HepG2 (cell line): ENCODE measurements around the gene CASKIN2. TPM values are rescaled to one million over a fixed set of nuclear protein-coding genes. Genes with fewer than 3 reads are reported as not detected.

ENCODE experiments used
- ARNTL ChIP-seq: sonication (generic); formaldehyde crosslinking; IDR thresholded peaks from 2 replicates; pipeline ENCODE4 v1.4.0; 2020; ENCODE audit warnings: mild to moderate bottlenecking, missing genetic modification reagents
- BCL6 ChIP-seq: IDR thresholded peaks from 2 replicates; pipeline ENCODE4 v1.6.1; 2016; ENCODE audit warnings: missing genetic modification reagents, missing compliant biosample characterization
- FOXO1 ChIP-seq: sonication (generic); formaldehyde crosslinking; IDR thresholded peaks from 2 replicates; pipeline ENCODE4 v1.4.0; 2020; ENCODE audit warnings: missing genetic modification reagents
- IRX3 ChIP-seq: sonication (generic); formaldehyde crosslinking; IDR thresholded peaks from 2 replicates; pipeline ENCODE4 v1.8.1; 2023; ENCODE audit warnings: mild to moderate bottlenecking, low read depth, missing genetic modification reagents, borderline replicate concordance
- PHF5A ChIP-seq: IDR thresholded peaks from one replicate; pipeline ENCODE4 v1.6.1; 2018; ENCODE audit warnings: low read depth, missing genetic modification reagents; ENCODE audit not compliant: unreplicated experiment
- PRDM15 ChIP-seq: sonication (generic); formaldehyde crosslinking; IDR thresholded peaks from 2 replicates; pipeline ENCODE4 v1.4.0; 2020; ENCODE audit warnings: missing genetic modification reagents
- RFX5 ChIP-seq: IDR thresholded peaks from 2 replicates; pipeline ENCODE4 v1.6.1; 2011; ENCODE audit warnings: low read depth, low read length, improper control_type of control experiment
- SAP130 ChIP-seq: IDR thresholded peaks from 2 replicates; pipeline ENCODE4 v1.6.1; 2016; ENCODE audit warnings: low read depth
- SNAPC2 ChIP-seq: sonication (generic); formaldehyde crosslinking; IDR thresholded peaks from 2 replicates; pipeline ENCODE4 v1.8.1; 2022; ENCODE audit warnings: mild to moderate bottlenecking, missing genetic modification reagents
- TOPORS ChIP-seq: sonication (generic); formaldehyde crosslinking; IDR thresholded peaks from 2 replicates; pipeline ENCODE4 v1.8.0; 2023; ENCODE audit warnings: mild to moderate bottlenecking, missing genetic modification reagents
- YEATS2 ChIP-seq: sonication (generic); formaldehyde crosslinking; IDR thresholded peaks from 2 replicates; pipeline ENCODE4 v1.4.0; 2020; ENCODE audit warnings: missing genetic modification reagents, borderline replicate concordance
- ZIK1 ChIP-seq: sonication (generic); formaldehyde crosslinking; IDR thresholded peaks from 2 replicates; pipeline ENCODE4 v1.5.0; 2020; ENCODE audit warnings: mild to moderate bottlenecking, low read depth, missing genetic modification reagents, borderline replicate concordance
- ZKSCAN1 ChIP-seq: fragments of 150-350 bp; IDR thresholded peaks from 2 replicates; pipeline ENCODE4 v1.6.1; 2014; ENCODE audit warnings: low read length
- ZNF572 ChIP-seq: sonication (generic); formaldehyde crosslinking; IDR thresholded peaks from 2 replicates; pipeline ENCODE4 v1.5.1; 2020; ENCODE audit warnings: mild to moderate bottlenecking, missing genetic modification reagents
- ZNF678 ChIP-seq: sonication (generic); formaldehyde crosslinking; IDR thresholded peaks from 2 replicates; pipeline ENCODE4 v1.4.0; 2020; ENCODE audit warnings: mild to moderate bottlenecking, missing genetic modification reagents
- ZNF766 ChIP-seq: sonication (generic); formaldehyde crosslinking; IDR thresholded peaks from 2 replicates; pipeline ENCODE4 v1.5.0; 2020; ENCODE audit warnings: missing genetic modification reagents, borderline replicate concordance
- polyA plus RNA-seq, 8 experiments: library from polyadenylated mRNA; depleted of rRNA in 3 of 8; stranded (reverse) in 7 of 8; unstranded in 1 of 8; fragments of >200 nt; fragmentation: Illumina TruSeq in 4 of 8; extraction: Trizol in 4 of 8; gene quantifications; 2 replicates each; pipeline versions ENCODE4 v1.2.1 to v1.2.3, GENCODE V29; 2011 to 2016; ENCODE audit warnings: low read depth in 4 of 8, missing spikeins in 1 of 8, mixed read lengths in 1 of 8; ENCODE audit not compliant: insufficient read depth in 1 of 8
- total RNA-seq, 5 experiments: library from RNA; depleted of rRNA; stranded (reverse); fragments of >200 nt; fragmentation: Illumina TruSeq; extraction: Trizol; gene quantifications; 2 replicates each; pipeline ENCODE4 v1.2.3, GENCODE V29; 2016; ENCODE audit warnings: low read depth in 1 of 5
- TF ChIP-seq, protein P1 (sequence below): IDR thresholded peaks from 2 replicates; pipeline ENCODE4 v1.6.1; 2016; ENCODE audit warnings: control low read depth

The CASKIN2 gene
- total and polyA plus RNA-seq, 2 of the 13 experiments (the other 11 are each of a cell fraction or from before 2014, with no cell fraction given): 5.2 to 7.8 TPM

- TF ChIP-seq SNAPC2 (CRISPR knock-in tag): no peak
- TF ChIP-seq ZNF766 (CRISPR knock-in tag): no peak
- TF ChIP-seq PHF5A (CRISPR knock-in tag): no peak
- no peak; the same call in 1 of the 2 replicates for TF ChIP-seq FOXO1
- TF ChIP-seq YEATS2: no peak
- TF ChIP-seq IRX3 (CRISPR knock-in tag): no peak
- no peak for TF ChIP-seq ZIK1 (CRISPR knock-in tag)
- peak; percentile 56 for TF ChIP-seq SAP130 (CRISPR knock-in tag)
- no peak for TF ChIP-seq RFX5
- TF ChIP-seq, protein P1, sequence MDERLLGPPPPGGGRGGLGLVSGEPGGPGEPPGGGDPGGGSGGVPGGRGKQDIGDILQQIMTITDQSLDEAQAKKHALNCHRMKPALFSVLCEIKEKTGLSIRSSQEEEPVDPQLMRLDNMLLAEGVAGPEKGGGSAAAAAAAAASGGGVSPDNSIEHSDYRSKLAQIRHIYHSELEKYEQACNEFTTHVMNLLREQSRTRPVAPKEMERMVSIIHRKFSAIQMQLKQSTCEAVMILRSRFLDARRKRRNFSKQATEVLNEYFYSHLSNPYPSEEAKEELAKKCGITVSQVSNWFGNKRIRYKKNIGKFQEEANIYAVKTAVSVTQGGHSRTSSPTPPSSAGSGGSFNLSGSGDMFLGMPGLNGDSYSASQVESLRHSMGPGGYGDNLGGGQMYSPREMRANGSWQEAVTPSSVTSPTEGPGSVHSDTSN (CRISPR knock-in tag): no peak
- no peak for TF ChIP-seq ZKSCAN1
- TF ChIP-seq ARNTL (CRISPR knock-in tag): peak; percentile 51; the same call in 1 of the 2 replicates
- TF ChIP-seq BCL6: no peak
- TF ChIP-seq ZNF678 (CRISPR knock-in tag): peak; percentile 73
- TF ChIP-seq PRDM15 (CRISPR knock-in tag): no peak
- TF ChIP-seq ZNF572 (CRISPR knock-in tag): no peak
- no peak for TF ChIP-seq TOPORS (CRISPR knock-in tag)
These were observed 58.2 kb downstream of the CASKIN2 start (continued) for GRCh38 chr17:75457047-75457654.
